IPS-18c (cell line): Measurements from ENCODE around the gene VPS4A.
"Not testable (repeated sequence)": the region's sequence is repeated elsewhere in the genome, so short reads cannot be mapped to it uniquely, and the experiment has no call there.

Source experiments
- H3K4me3 ChIP-seq: 2 replicates; pipeline ENCODE4 v1.7.0; 2013; ENCODE audit warnings: low read depth, mild to moderate bottlenecking, low read length, moderate library complexity; ENCODE audit not compliant: insufficient read depth
- H3K9me3 ChIP-seq: one replicate; pipeline ENCODE4 v1.6.1; 2013; ENCODE audit warnings: mild to moderate bottlenecking, low read length, moderate library complexity; ENCODE audit not compliant: control insufficient read depth, insufficient read depth

Gene VPS4A

DNA sequence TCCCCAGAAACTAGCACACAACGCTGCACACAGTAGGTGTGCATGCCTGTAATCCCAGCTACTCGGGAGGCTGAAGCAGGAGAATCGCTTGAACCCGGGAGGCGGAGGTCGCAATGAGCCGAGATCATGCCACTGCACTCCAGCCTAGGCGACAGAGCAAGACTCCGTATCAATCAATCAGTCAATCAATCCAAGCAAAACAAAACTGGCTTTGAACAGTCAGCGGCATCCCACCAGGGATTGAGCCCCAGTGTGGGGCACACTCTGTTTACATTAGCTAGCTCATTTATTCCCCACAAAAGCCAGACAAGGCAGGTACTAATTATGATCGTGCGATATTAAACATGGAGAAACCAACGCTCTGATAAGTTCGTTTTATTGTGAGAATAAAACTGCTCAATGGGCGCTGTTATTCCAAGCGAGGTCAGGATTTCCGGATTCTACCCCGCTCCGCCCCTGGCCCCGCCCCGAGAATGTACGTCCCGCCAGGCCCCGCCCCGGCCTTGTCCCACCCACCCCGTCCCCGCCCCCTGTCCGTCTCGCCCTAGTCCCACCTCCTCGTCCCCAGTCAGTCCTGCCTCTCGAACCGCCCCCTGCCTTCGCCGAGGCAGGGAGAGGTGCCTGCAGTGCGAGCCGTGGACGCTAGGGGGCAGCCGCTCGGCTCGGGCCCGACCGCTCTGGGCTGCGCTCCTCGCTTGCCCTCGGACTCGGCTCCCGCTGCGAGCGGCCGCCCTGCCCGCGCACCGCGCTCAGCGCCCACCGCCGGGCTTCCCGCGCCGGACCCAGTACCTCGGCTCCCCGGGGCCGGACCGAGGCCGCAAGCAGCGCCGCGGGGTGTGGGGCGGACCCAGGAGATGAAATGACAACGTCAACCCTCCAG, at the start of gene VPS4A:
TSS of gene VPS4A (plus strand) at position 698 of the 880 bp plus-strand sequence. CDS start at position 860, 162 bp downstream.
- Histone ChIP-seq H3K4me3 (peak within 1 kb of the TSS; percentile 95), H3K9me3 (no peaks in the 10 kb centered on the region)

DNA sequence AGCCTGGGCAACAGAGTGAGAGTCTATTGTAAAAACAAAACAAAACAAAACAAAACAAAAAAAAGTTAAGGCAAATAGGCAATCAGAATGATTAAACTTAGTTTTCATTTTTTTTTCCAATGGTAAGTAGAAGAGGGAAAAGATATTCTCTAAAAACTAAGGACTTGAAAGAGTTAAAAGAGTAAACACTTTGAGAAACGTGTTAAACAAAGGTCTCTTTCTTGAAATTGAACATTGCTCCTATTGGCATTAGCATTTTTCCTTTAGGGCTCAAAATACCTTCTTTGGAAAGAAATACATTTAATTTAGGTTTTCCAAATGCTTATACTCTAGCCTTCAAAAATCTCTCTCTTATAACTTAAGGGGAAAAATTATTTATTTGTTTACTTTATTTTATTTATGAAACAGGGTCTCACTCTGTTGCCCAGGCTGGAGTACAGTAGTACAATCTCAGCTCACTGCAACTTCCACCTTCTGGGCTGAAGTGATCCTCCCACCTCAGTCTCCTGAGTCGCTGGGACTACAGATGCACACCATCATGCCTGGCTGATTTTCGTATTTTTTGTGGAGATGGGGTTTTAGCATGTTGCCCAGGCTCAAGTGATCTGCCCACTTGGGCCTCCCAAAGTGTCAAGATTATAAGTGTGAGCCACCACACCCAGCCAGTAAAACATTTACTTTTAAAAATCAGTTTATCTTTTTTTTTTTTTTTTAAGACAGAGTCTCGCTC, 44.7 kb upstream of the VPS4A start:
- H3K4me3 ChIP-seq, result no peak overlapping the region
- H3K9me3 ChIP-seq, result no peaks in the 10 kb centered on the region

- no peak overlapping the region for H3K4me3 ChIP-seq
- no peaks in the 10 kb centered on the region for H3K9me3 ChIP-seq
Measured at GRCh38 chr16:69267633-69268032, 43.5 kb upstream of the VPS4A start.

DNA sequence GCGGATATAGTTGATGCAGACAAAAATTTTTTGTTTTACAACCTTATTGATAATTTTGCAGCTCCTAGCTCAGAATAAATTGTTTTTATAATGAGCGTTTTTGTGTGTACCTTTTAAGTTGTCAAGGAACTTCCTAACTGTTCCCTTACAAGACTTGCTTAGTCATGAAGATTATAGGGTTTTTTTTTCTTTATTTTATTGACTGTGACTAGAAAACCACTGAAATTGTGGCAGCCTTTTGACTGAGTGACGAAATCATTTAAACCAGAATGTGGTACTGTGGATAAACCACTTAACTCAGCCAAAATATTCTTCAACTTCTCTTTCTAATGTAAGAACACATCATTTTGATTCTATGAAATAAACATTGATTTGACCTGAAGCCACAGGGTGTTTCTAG, 40.8 kb upstream of the VPS4A start:
- Histone ChIP-seq H3K4me3 (no peak overlapping the region), H3K9me3 (no peaks in the 10 kb centered on the region)

DNA sequence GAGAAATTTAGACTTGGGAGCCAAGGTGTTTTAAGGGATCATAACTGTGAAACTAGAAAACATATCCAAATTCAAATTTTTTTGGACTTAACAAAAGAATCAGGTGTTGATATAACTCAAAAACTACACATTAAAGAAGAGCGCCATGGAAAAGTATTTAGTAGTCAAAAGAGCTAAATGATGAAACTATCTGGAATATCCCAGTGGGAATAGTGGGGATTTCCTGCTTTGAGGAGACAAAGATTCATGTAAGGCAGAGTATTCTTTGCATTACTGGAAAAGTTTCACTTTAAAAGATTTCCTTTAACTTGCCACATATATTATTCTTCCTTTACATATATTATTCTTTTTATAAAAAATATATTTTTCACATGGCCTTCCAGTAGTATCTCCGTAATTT, 40.3 kb upstream of the VPS4A start:
- Histone ChIP-seq H3K4me3 (no peak overlapping the region), H3K9me3 (no peaks in the 10 kb centered on the region)

DNA sequence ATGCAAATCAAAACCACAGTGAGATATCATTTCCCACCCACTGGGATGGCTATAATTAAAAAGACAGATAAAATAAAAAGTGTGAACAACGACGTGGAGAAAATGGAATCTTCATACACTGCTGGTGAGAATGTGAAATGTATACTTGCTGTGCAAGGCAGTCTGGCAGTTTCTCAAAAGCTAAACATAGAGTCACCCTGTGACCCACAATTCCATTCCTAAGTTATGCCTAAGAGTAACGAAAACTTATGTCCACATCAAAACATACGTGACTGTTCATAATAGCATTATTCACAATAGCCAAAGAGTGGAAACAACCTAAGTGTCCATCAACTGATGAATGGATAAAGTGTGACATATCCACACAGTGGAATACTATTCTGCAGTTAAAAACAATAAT, 38.1 kb upstream of the VPS4A start:
- Histone ChIP-seq H3K4me3 (no peak overlapping the region), H3K9me3 (no peaks in the 10 kb centered on the region)

GRCh38 chr16:69274699-69275235, 36.4 kb upstream of the VPS4A start:
- Histone ChIP-seq H3K4me3 (no peak overlapping the region), H3K9me3 (no peaks in the 10 kb centered on the region)

DNA sequence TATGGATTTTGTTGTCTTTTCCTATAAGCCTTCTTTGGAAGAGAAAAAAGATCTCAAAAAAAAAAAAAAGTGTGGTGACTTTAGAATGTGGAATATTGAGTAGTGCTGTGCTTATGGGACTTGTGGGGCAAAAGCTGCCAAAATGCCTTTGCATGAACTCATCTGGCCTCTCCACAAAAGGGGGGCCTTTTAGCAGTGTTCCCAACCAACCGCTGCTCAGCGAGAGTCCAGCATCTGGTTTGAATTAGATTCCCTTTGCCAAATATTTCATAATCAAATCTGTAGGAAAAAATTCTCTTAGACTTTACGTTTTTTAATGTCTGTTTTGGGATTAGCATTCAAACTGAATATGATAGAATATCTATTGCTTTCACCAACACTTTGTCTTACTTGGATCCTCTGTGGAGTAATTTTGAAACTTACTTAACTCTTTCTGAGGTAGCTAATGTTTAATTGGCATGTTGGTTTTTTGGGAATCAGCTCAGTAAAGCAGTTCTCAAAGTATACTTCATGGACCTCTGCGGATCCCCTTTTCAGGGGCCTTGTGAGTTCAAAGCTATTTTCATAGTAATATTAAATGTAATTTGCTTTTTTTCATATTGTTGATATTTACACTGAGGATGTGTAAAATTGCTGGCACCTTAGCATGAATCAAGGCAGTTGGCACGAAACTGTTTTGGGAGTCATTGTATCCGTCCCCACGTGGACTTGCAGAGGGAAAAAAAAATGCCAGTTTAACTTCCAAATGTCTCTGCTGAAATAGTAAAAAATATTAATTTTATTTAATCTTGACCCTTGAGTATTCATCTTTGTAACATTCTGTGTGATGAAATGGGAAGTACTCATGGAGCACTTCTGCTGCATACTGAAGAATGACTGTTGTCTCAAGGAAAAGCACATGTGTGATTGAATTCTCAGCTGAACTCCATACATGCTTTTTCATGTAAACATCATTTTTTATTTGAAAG, 34.7 kb upstream of the VPS4A start:
- H3K9me3 ChIP-seq, result no peaks in the 10 kb centered on the region
- no peak overlapping the region for H3K4me3 ChIP-seq

DNA sequence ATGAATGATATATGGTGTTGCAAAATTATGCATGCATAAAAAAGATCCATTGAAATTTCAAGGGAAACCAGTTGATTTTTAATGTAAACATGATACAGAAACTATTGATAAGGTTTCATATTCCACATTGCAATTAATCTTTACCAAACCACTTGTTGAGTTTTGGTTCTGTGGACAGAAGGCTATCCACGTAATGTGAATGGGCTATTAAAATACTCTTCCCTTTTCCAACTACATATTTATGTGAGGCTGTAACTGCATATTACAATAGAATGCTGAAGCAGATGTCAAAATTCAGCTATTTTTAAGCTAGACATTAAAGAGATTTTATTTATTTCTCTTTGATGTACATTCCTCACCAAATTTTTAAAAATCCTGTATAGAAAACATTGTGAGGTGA, 33.7 kb upstream of the VPS4A start:
- Histone ChIP-seq H3K4me3 (no peak overlapping the region), H3K9me3 (no peaks in the 10 kb centered on the region)

GRCh38 chr16:69283851-69284250, 27.3 kb upstream of the VPS4A start:
- no peak overlapping the region for H3K4me3 ChIP-seq
- no peaks in the 10 kb centered on the region for H3K9me3 ChIP-seq

DNA sequence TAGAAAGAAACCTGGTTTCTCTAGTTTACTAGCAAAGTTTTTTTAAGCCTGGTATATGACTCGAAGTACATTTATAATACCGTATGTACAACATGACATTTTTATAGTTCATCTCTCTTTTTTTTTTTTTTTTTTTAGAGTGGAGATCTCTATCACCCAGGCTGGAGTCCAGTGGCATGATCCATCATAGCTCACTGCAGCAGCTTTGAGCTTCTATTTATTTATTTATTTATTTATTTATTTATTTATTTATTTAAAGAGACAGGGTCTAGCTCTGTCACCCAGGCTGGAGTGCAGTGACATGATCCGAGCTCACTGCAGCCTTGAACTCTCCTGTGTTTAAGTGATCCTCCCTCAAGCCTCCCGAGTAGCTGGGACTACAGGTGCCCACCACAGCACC, 25.9 kb upstream of the VPS4A start:
- Histone ChIP-seq H3K4me3 (no peak overlapping the region), H3K9me3 (no peaks in the 10 kb centered on the region)

- no peaks in the 10 kb centered on the region for H3K9me3 ChIP-seq
- no peak overlapping the region for H3K4me3 ChIP-seq
Measured at GRCh38 chr16:69286941-69287713, 24.0 kb upstream of the VPS4A start.

DNA sequence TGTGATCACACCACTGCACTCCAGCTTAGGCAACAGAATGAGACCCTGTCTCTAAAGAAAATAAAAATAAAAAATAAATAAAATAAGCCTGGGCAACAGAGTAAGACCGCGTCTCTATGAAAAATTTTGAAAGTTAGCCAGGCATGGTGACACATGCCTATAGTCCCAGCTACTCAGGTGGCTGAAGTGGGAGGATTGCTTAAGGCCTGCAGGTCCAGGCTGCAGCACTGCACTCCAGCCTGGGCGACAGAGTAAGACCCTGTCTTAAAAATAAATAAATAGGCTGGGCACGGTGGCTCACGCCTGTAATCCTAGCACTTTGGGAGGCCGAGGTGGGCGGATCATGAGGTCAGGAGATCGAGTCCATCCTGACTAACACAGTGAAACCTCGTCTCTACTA, 19.5 kb upstream of the VPS4A start:
- H3K4me3 ChIP-seq, H3K9me3 ChIP-seq: not testable (repeated sequence)

- Histone ChIP-seq H3K9me3 (peaks cover 2% of the 10 kb centered on the region), H3K4me3 (no peak overlapping the region)
Measured at GRCh38 chr16:69293401-69293800, 17.7 kb upstream of the VPS4A start.

DNA sequence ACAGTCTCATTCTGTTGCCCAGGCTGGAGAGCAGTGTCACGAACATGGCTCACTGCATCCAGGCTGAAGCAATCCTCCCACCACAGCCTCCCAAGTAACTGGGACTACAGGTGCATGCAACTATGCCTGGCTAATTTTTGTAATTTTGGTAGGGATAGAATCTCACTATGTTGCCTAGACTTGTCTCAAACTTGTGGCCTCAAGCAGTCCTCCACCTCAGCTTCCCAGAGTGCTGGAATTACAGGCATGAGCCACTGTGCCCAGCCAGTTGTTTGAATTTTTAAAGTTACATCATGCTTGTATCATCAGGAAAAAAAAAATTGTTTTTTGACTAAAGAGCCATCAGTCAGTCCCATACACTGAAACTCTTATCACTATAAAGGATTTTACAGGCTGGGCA, 17.1 kb upstream of the VPS4A start:
- Histone ChIP-seq H3K9me3 (peaks cover 2% of the 10 kb centered on the region), H3K4me3 (no peak overlapping the region)

- H3K4me3 ChIP-seq, H3K9me3 ChIP-seq: not testable (repeated sequence)
Measured at GRCh38 chr16:69296771-69297170, 14.4 kb upstream of the VPS4A start.
